ENCODE data around the gene SLAMF8.

GRCh38 chr1:159830722-159831121 is 4.0 kb downstream of the SLAMF8 start:
- TF ChIP-seq POLR2AphosphoS5 (IDR thresholded peaks at IDR 0.05; ENCODE audit: low read depth, low read length) (no peak), TAF1 (IDR thresholded peaks at IDR 0.05; ENCODE audit: borderline replicate concordance, insufficient read depth, low read length) (no peak), SIN3A (IDR thresholded peaks at IDR 0.05; ENCODE audit: borderline replicate concordance, insufficient read depth, low read length) (no peak)
